Smooth muscle cell (in vitro differentiated cells): Measurements from ENCODE around the gene R3HDM1. TPM values are rescaled to one million over a fixed set of nuclear protein-coding genes. Genes with fewer than 3 reads are reported as not detected.

ENCODE experiments used
- DNase-seq: peaks from one replicate; lab custom pipeline; 2025; ENCODE audit not compliant: unreplicated experiment; lab: John Stamatoyannopoulos, UW
- H2AFZ ChIP-seq: fragments of 200-600 bp; sonication (generic); 2 replicates; pipeline ENCODE4 v1.6.0; 2016; ENCODE audit warnings: antibody characterized with exemption, low read depth, mild to moderate bottlenecking
- H3F3A ChIP-seq: fragments of 200-600 bp; sonication (generic); 2 replicates; pipeline ENCODE4 v1.6.0; 2017; ENCODE audit warnings: antibody characterized with exemption, low read depth
- H3K27ac ChIP-seq: fragments of 200-600 bp; sonication (generic); 2 replicates; pipeline ENCODE4 v1.5.1; 2016; ENCODE audit warnings: low read depth, mild to moderate bottlenecking
- H3K27me3 ChIP-seq: fragments of 200-600 bp; sonication (generic); 2 replicates; pipeline ENCODE4 v1.6.1; 2016; ENCODE audit warnings: low read depth, mild to moderate bottlenecking
- H3K36me3 ChIP-seq: fragments of 200-600 bp; sonication (generic); 2 replicates; pipeline ENCODE4 v1.5.1; 2016; ENCODE audit warnings: low read depth
- H3K4me1 ChIP-seq: fragments of 200-600 bp; sonication (generic); 2 replicates; pipeline ENCODE4 v1.5.1; 2016; ENCODE audit warnings: low read depth
- H3K4me2 ChIP-seq: fragments of 200-600 bp; sonication (generic); 2 replicates; pipeline ENCODE4 v1.6.0; 2016; ENCODE audit warnings: mild to moderate bottlenecking
- H3K4me3 ChIP-seq: fragments of 200-600 bp; sonication (generic); 2 replicates; pipeline ENCODE4 v1.5.1; 2016; ENCODE audit warnings: mild to moderate bottlenecking
- H3K79me2 ChIP-seq: fragments of 200-600 bp; sonication (generic); 2 replicates; pipeline ENCODE4 v1.6.0; 2016; ENCODE audit warnings: low read depth, mild to moderate bottlenecking
- H3K9ac ChIP-seq: fragments of 200-600 bp; sonication (generic); 2 replicates; pipeline ENCODE4 v1.6.0; 2016; ENCODE audit warnings: low read depth
- H3K9me3 ChIP-seq: fragments of 200-600 bp; sonication (generic); replicated peaks from 2 replicates; pipeline ENCODE4 v1.5.1; 2016; ENCODE audit warnings: low read depth
- H4K20me1 ChIP-seq: fragments of 200-600 bp; sonication (generic); 2 replicates; pipeline ENCODE4 v1.6.0; 2016; ENCODE audit warnings: low read depth
- WGBS: methylation state at CpG from one replicate; pipeline ENCODE4 v1.1.7; 2016; ENCODE audit warnings: low lambda C conversion rate; 5-methylcytosine and 5-hydroxymethylcytosine counted together
- polyA plus RNA-seq: library from polyadenylated mRNA; unstranded; fragments of >200 nt; fragmentation: Nextera tagmentation; extraction: Ambion mirVana; gene quantifications from 2 replicates; pipeline ENCODE4 v1.2.1, GENCODE V29; 2016
- total RNA-seq: library from RNA; depleted of rRNA; stranded (reverse); fragments of >200 nt; gene quantifications from 2 replicates; pipeline ENCODE4 v1.2.3, GENCODE V29; 2014
- TF ChIP-seq, protein P1 (sequence below): fragments of 200-600 bp; sonication (generic); IDR thresholded peaks from 2 replicates; pipeline ENCODE4 v1.5.1; 2017; ENCODE audit warnings: borderline replicate concordance, mild to moderate bottlenecking, antibody characterized with exemption; ENCODE audit not compliant: insufficient read depth, poor library complexity, severe bottlenecking

R3HDM1 gene
- total and polyA plus RNA-seq, 2 experiments from 2014 or later: 14.2 to 20.6 TPM

DNA sequence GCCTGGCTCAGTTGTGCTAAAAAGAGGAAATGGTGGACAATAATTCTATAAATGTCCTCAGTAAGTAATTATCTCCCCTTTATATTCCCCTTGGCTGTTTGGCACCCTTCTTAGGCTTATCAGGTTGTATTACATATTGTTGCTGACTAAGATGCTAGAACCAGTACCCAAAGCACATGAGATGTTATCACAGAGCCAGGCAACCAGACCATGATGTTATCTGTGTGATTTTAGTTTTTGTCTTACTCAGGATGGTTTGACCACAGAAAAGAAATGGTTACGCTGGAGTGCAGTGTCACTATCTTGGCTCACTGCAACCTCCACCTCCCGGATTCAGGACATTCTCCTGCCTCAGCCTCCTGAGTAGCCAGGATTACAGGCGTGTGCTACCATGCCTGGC is 15.2 kb downstream of the R3HDM1 start:
- Histone ChIP-seq H3K4me3 (no peak overlapping the region), H3K27ac (no peak overlapping the region), H4K20me1 (peaks cover 50% of the 10 kb centered on the region), H3K36me3 (no peaks in the 10 kb centered on the region), H3K4me1 (no peaks in the 10 kb centered on the region), H2AFZ (no peak overlapping the region), H3K9me3 (no peaks in the 10 kb centered on the region), H3F3A (no peaks in the 10 kb centered on the region), H3K4me2 (no peak overlapping the region), H3K27me3 (no peaks in the 10 kb centered on the region), H3K79me2 (peaks cover 60% of the 10 kb centered on the region), H3K9ac (no peak overlapping the region)
- DNase-seq: no peak
- TF ChIP-seq, protein P1, sequence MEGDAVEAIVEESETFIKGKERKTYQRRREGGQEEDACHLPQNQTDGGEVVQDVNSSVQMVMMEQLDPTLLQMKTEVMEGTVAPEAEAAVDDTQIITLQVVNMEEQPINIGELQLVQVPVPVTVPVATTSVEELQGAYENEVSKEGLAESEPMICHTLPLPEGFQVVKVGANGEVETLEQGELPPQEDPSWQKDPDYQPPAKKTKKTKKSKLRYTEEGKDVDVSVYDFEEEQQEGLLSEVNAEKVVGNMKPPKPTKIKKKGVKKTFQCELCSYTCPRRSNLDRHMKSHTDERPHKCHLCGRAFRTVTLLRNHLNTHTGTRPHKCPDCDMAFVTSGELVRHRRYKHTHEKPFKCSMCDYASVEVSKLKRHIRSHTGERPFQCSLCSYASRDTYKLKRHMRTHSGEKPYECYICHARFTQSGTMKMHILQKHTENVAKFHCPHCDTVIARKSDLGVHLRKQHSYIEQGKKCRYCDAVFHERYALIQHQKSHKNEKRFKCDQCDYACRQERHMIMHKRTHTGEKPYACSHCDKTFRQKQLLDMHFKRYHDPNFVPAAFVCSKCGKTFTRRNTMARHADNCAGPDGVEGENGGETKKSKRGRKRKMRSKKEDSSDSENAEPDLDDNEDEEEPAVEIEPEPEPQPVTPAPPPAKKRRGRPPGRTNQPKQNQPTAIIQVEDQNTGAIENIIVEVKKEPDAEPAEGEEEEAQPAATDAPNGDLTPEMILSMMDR: no peak
- WGBS: 88% methylated on average over 3 of the region's 3 CpGs

DNA sequence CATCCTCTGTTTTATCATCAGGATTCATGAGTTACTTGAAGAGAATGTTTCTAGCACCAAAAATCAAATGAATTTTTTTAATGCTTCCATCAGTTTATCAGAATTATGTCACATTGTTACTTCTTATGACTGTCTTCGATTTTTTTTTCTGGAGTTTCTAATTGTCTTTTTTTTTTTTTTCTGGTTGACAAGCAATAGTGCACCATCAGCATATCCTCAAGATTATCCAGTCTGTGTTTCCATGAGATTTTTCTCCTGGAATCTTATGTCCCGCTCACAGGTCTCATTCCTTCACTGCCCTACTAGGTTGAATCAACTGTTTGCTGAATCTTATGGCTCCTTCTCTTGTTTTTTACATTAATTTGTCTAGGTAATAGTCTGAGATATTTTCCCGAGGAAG is 16.0 kb downstream of the R3HDM1 start:
- no peaks in the 10 kb centered on the region for H3K4me1 ChIP-seq
- no peaks in the 10 kb centered on the region for H3K36me3 ChIP-seq
- H3K9ac ChIP-seq: no peak overlapping the region
- peaks cover 45% of the 10 kb centered on the region for H4K20me1 ChIP-seq
- H3K27me3 ChIP-seq: no peaks in the 10 kb centered on the region
- H2AFZ ChIP-seq: no peak overlapping the region
- no peak overlapping the region for H3K27ac ChIP-seq
- TF ChIP-seq, protein P1: no peak
- no peaks in the 10 kb centered on the region for H3K9me3 ChIP-seq
- 97% methylated on average over 3 of the region's 3 CpGs for WGBS
- DNase-seq: no peak
- peaks cover 58% of the 10 kb centered on the region for H3K79me2 ChIP-seq
- no peak overlapping the region for H3K4me3 ChIP-seq
- no peak overlapping the region for H3K4me2 ChIP-seq
- no peaks in the 10 kb centered on the region for H3F3A ChIP-seq

DNA sequence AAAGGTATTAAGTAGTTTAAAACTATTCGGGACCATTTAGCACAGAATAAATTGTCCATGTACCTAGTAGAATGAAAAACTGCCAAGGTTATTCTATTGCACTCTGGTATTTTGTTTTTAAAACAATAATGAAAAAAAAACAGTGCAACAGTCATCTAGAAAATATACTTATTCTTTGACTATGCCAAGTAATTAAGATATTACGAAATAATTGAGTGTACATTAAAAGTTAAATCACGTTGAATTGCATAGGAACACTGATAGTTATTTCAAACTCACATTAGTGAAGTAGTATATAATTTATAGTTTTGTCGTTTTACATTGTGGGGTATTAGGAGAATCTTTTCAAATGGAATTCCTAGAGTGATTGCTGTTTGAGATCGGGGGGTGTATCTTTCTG is 20.1 kb downstream of the R3HDM1 start:
- TF ChIP-seq, protein P1: no peak
- H4K20me1 ChIP-seq: peaks cover 34% of the 10 kb centered on the region
- no peak overlapping the region for H3K4me3 ChIP-seq
- H3F3A ChIP-seq: no peaks in the 10 kb centered on the region
- H3K27ac ChIP-seq: no peak overlapping the region
- H3K4me1 ChIP-seq: no peaks in the 10 kb centered on the region
- H3K9me3 ChIP-seq: no peaks in the 10 kb centered on the region
- no peak overlapping the region for H3K4me2 ChIP-seq
- H3K27me3 ChIP-seq: no peaks in the 10 kb centered on the region
- no peak overlapping the region for H2AFZ ChIP-seq
- H3K9ac ChIP-seq: no peak overlapping the region
- WGBS: 89% methylated on average over 5 of the region's 5 CpGs
- peaks cover 58% of the 10 kb centered on the region for H3K79me2 ChIP-seq
- DNase-seq: no peak
- no peaks in the 10 kb centered on the region for H3K36me3 ChIP-seq

DNA sequence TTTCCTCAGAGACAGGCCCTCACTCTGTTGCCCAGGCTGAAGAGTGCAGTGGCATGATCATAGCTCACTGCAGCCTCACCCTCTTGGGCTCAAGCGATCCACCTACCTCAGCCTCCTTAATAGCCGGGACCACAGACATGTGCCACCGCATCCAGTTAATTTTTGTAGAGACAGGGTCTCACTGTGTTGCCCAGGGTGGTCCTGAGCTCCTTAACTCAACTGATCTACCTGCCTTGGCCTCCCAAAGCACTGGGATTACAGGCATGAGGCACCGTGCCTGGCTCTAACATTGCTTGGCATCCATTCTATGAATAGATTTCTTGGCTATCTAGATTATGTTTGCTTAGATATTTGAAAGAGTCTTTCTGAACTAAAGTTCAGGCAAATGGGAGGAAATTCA is 21.6 kb downstream of the R3HDM1 start:
- Histone ChIP-seq H3K4me3 (no peak overlapping the region), H3F3A (no peaks in the 10 kb centered on the region), H3K9me3 (no peaks in the 10 kb centered on the region), H3K4me2 (no peak overlapping the region), H3K9ac (no peak overlapping the region), H3K36me3 (no peaks in the 10 kb centered on the region), H2AFZ (no peak overlapping the region), H3K27me3 (no peaks in the 10 kb centered on the region), H3K4me1 (no peaks in the 10 kb centered on the region), H3K27ac (no peak overlapping the region), H4K20me1 (peaks cover 44% of the 10 kb centered on the region), H3K79me2 (peaks cover 72% of the 10 kb centered on the region)
- TF ChIP-seq, protein P1: no peak
- whole genome bisulfite sequencing: 95% methylated on average over 4 of the region's 4 CpGs
- no peak for DNase-seq
